Measurements from ENCODE around the gene KIRREL3. TPM values are rescaled to one million over a fixed set of nuclear protein-coding genes. Genes with fewer than 3 reads are reported as not detected.

KIRREL3 gene
- total RNA-seq, 1 donor from 2014 or later: 29.3 TPM

DNA sequence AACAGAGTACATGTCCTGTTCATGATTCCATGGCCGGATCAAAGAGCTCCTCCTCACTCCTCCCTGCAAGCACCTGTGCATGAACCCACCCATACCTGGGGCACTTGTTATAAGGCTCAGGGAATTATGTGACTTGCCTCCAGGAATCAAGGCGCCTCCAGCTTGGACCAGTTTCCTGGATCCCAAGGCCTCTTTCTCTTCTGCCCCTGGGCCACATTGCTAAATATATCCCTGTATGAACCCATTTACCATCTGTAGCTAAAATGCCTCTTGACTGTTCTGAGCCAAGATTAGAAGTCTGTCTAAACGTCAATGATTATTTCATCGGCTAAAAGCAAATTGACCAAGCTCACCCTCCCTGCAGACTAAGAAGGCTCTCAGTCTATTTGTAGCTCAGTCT, 135.6 kb downstream of the KIRREL3 start:
- no peak for DNase-seq

DNA sequence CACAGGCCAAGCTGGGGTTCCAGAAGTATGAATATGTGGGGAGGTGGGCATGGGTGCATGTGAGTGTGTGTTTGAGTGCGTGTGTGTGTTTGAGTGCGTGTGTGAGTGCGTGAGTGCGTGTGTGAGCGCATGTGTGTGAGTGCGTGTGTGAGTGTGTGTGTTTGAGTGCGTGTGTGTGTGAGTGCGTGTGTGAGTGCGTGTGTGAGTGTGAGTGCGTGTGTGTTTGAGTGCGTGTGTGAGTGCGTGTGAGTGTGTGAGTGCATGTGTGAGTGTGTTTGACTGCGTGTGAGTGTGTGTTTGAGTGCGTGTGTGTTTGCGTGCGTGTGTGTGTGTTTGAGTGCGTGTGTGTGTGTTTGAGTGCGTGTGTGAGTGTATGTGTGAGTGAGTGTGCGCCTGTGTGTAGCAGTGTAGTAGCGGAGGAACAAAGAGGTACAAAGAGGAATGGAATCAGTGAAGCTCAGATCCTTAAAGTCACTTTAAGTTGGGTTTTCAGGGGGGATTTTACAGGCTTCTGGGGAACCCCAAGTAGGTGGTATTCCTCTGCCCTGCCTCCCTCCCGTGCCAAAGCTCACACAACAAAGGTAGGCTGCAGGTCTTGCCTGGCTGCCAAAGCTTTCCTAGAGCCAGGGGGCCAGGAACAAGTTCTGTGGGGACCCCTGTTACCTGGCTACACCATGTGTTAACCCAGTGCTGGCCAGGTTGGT, 137.1 kb downstream of the KIRREL3 start:
- DNase-seq: no peak

DNA sequence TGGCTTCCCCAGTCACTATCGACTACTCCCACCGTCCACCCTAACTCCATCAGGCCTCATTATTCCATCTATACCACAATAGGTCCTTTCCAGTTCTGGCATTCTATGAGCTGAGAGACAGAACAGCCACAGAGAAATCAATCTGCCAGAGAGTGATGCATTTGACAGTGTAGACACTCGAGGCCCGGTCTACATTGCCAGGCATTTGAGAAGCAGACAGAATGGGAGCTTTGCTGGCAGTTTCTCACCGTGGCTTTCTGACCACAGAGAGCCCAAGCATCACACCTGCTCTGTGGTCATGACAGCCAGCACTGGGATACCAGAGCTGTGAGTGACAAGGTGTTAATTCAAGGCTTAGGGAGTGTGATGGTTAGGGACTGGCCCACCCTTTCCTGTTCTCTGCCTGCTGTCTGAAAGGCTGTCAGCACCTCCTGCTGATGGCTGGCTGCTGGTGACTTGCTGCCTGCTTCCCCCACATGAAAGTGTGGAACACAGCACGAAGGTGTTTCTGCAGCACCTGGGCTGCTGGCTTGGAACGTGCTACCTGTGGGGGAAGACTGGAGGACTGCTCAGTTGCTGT, 137.8 kb downstream of the KIRREL3 start:
- DNase-seq: no peak

DNA sequence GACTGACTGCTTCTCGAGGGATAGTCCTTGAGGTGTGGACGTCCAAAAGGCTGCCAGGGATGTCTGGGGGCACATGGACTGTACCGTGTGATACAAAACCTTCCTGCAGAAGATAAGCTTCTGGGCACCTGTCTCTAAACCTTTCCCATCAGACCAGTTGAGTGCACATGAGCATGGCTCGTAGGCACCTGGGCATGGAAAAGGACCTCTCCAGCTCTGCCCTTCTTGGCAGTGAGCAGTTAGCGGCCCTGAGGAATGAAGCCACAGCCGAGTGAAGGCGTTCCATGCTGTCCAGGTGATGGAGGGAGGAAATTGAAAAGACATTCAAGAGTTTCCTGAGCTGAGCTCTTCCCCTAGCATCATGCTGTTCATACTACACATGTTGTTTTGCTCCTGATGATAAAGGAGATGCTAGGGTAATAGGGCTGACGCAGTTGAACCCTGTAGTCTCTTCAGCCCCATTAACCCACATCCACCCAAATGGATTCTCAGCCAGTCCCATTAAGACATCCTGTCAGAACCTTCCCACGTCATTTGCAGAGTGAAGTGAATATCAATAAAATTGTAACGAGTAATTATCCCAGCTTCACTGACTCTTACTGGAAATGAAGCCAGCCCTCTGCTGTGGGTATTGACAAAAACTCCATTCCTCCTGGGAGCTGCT, 138.6 kb downstream of the KIRREL3 start:
- no peak for DNase-seq

DNA sequence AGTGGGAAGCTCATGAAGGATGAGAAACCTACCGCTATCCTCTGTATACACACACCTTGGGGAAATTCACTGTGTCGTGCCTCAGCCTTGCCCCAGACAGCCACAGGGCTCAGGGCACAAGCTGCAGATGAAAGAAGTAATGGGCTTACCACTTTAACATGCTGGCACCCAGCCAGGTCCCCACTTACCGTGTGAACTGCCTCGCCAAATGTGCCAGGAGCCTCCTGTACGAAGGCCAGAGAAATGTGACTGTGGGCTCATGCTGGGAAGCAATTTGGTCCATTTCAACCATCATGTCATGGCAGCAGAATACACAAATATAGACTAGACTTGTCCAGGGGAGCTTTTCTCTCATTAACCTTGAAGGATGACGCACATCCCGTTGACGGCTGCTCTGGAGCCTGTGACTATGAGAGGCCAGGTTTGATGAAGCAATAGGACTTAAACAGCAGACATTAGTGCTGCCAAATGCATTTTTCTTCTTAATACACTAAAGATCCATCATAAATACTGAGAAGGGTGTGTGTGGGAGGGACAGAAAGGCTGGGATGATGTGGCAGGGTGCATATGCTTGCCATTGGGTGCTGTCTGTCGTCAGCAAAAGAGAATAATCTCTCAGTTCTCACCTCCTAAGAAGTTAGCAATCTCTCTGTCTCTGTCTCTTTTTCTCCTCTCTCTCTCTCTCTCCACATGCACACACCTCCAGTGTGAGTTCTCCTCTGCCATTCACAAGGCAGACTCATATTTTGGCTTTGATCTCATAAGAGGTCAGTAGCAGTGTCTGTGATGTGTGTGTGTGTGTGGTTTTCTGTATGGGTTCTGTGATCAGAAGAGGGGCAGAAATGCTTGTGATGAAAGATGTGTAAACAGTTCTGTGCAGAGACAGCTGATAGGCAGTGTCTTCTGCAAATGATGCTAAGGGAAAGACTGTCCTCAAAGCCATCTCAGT, 142.4 kb downstream of the KIRREL3 start:
- DNase-seq: no peak

DNA sequence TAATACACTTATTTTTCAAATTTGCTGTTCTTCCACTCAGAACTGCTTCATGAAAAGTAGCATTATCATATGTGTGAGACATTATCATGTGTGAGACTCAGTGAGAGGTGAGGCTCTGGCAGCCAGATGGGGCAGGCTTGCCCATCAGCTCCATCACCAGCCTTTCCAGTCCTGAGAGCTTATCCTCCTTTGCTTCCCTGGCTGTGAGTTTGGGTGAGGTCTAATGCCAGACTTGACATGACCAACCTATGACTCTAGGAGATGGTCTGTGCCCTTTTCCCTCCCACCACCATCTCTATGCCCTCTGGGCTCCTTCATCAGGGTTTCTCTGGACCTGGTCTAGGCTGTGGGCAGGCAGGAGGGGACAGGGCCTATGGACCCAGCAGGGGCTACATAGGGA, 145.0 kb downstream of the KIRREL3 start:
- no peak for DNase-seq

DNA sequence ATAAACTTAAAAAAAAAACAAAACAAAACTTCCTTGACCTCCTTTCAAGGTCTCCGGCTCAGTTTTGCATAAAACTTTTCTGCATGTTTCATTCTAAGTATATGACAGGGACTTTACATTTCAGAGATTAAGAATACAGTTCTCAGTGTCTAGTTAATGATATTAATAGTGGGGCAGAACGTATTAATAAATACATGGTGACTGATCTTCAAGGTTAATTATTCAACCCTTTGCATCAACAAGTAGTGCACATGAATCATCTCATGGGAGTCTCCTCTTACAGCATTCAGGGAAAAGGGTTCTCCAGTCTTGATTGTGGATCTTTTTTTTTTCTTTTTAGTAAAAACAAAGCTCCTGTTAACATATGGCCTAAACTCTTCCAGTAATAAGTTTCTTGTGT, 146.8 kb downstream of the KIRREL3 start:
- DNase-seq: no peak

DNA sequence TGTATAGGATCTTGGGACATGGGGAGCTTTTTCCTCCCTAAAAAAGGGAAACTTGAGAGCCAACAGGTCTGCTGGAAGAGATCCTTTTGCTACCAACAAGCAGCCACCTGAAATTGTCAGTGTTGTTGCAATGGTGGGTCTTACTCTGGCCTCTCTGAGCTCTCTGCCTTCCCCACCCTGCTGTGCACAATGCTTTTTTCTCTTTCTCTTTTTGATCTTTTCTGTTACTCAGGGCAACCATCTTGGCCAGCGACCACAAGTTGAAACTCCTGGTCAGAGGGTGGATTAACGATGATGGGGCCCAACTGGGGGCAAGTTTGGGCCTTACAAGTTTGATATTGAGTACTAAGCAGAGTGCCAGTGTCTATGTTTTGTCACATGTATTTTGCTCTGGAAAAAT, 155.8 kb downstream of the KIRREL3 start:
- DNase-seq: no peak

DNA sequence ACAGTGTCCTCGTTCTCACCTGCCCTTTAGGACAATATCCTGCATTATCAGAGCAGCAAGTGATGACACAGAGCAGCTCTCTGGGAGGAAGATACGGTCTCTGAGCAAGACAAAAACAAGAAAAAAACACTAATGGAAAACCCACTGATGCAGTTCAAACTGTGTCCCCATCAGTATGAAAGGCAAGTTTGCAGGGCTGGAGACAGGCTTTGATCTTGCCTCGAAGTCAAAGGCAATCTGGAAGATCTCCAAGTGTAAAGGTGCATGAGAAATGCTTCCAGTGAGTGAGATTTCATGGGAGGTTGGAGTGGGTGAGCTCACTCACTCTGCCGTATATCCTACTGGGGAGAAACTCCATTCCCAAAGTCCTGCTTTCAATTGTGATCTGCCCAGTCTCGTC, 157.5 kb downstream of the KIRREL3 start:
- no peak for DNase-seq

DNA sequence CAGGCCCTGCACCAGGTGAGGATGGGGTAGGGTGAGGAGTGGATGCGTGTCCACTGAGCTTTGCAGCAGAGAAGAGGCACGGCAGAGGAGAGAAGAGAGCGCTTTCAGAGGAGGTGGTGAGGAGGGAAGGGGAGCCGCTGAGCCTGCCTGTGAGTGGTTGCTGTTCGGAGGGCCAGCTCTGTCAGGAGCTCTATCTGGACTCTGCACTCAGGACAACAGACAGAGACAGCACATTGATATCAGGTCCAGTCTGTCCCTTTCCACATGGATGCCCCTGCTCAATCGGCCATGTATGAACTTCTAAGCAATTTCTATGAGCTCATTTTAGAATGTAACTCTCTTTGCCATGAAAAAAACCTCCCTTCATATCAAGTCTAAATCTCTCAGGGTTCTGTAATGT, 158.6 kb downstream of the KIRREL3 start:
- DNase-seq: no peak

DNA sequence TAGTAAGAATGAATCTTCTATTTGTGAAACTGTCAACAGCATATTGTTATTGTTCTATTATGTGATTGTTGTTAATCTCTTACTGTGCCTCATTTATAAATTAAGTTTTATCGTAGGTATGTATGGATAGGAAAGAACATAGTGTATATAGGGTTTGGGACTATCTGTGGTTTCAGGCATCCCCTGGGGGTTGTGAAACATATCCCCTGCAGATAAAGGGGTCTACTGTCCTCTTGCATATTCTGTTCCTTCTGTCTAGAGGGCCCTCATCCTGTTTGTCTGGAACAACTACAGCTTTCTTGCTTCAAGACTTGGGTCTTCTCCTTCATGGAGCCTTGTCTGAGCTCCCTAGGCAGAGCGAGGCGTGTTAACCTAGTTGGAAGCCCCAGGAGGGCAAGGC, 159.6 kb downstream of the KIRREL3 start:
- no peak for DNase-seq

DNA sequence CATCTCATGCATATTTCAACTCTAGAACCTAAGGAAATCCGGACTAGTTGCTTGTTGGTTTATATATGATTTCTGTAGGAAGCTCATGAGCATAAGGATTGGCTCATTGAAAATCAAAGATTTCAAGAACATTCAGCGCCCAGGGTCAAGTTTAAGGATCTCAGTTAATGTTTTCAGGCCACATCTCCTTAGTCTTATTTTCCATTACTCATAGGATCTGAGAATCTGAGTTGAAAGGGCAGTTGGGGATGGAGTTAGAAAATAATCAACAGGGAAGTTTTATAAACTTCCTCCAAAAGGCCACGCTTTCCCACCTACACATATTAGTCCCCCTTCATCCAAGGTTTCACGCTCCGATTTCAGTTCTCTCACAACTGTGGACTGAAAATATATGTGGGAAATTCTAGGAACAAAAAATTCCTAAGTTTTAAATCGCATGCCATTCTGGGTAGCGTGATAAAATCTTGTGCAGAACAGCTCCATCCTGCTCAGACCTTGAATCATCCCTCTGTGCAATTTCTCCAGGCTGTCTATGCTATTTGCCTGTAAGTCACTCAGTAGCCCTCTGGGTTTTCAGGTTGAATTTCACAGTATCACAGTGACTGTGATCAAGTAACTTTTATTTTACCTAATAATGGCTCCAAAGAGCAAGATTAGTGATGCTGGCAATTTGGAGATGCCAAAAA, 160.2 kb downstream of the KIRREL3 start:
- no peak for DNase-seq

DNA sequence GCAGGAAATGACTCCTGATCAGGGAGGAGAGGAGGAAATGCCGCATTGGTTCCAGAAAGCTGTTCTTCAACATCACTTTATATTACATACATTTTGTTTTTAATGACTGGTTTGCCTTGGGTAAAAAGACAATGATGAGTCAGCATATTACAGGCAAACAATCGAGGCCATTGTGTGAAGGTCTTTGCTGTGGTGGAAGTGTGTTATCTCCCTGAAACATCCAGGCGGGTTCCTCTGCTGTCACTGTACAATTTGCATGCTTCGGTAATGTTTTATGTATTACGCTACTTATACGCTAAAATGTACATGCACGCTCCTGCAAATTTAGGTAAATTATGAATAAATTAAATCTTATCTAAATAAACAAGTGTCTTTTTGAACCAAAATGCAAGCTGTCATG, 161.1 kb downstream of the KIRREL3 start:
- no peak for DNase-seq

DNA sequence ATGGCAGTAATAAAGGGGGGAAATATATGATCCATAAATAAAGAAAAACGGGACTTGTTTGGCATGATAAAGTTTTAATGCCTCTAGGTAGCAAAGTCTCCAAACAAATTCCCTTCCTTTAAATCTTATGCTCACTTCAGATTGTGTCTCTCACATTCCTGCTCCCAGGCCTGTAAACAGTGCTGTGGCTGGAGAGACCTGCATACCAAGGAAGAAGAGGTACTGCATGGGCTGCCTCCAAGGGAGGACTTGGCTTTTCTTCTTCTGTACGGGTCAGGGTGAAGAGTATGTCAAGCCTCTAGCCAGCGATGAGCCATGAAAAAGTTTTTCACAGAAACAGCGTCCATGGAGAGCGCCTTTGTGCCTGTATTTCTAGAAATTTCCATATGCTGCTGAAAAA, 161.8 kb downstream of the KIRREL3 start:
- DNase-seq: no peak

DNA sequence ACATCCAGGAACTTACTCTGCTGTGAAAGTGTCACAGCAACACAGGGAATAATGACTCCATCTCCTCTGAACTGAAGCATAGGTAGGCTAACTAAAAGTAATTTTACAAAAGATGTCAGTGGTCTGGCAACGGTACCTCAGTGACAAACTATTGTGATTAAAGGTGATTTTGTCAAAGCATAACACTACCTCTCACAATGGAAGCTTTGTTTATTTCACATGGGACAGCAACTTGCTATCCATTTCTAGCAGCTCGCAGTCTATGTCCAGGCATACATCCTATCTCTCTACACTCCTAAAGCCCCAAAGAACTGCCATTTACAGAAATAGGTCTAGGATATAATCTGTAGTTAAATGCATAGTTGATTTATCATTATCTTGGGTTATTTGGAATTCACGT, 163.0 kb downstream of the KIRREL3 start:
- no peak for DNase-seq

DNA sequence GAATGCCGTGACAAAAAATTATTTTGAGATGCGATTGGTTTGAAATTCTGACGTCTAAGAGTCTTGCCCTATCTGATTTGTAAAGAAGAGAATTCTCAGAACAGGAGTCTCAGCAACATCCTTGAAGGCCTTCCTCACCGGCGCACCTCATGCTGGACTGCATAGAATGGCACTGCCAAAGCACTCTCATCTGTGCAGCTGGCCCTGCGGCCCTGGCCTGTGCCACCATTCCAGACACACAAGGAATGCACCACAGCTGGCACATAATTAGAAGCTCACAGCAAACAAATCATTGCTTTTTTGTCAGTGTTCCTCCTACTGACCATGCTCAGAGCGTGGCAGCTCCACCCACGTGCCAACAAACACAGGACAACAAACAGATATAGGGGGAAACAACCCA, 166.0 kb downstream of the KIRREL3 start:
- no peak for DNase-seq

DNA sequence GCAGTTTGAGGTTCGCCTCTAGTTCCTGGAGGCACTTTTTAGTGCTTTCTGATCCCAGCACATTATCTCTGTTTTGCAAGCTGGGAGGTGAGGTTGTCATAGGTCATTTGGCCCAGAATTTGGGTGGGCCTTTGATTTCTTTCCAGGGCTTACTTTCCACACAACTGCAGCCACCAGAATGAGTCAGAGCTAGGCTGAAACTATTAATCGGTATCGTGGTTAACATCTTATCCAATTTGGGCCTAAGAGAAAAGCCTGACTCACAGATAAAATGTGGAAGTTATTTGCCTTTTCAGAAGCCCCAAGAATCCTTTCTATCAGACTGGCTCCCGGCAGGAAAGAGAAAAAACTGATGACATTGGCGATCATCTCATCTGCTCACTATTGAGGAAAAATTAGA, 166.4 kb downstream of the KIRREL3 start:
- no peak for DNase-seq

DNA sequence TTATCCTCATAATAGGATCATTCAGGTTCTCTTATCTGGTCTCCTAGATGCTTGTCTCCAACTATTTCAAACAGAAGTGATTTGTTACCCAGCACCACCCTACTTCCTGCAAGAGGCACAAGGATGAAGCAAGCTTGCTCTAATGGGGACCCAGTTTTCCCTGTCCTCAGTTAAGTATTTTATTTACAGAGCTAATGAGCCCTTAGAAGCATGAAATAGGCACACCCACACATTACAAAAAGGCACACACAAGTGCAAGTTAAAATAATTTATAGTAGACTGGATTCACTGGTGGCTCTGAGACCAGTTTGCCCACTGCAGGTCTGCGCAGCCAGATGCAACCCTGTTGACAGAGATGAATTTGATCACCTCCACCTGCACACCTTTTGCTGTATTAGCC, 167.5 kb downstream of the KIRREL3 start:
- no peak for DNase-seq

DNA sequence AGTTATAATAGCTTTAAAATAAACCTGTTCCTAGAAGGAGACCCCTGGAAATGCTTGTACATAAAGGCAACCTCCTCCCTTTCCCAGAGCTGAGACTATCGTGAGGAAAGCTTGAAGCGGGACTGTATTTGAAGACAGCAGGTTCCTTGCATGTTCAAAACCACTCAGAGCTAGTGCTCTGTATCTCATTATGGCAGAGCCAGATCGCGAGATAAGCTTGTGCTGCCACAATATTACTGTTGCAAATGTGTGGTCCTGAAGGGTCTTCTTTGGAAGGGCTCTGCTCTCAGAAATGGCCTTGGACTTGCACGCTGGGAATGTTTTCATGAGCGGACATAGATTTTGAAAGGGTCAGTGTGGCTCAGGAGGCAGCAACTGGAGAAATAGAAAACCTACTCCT, 168.2 kb downstream of the KIRREL3 start:
- DNase-seq: no peak

DNA sequence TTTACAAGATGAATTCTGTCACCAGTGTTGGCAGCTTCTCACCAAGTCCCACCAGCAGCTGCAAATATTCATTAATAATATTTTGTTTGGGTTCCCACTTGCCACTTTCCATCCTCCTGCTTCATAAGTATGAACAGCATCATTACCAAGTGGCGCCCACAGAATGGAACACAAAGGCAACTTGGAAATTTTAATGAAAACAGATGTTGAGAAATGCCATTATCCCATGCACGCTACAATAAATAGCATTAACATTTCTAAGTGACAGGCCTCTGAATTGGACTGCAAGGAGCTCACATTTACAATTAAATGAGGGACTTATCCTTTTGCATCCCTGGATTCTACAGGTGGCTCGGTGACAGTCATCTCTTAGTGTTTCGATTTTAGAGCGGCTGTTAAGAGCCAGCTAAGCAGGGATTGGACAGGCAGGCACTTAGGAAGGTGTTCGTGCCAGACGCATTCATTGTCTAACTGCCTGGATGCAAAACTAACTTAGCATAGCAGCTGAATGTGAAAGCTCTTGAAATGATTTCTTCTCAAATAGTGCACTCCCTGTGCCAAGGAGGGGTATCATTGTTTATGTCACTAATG, 170.3 kb downstream of the KIRREL3 start:
- no peak for DNase-seq

DNA sequence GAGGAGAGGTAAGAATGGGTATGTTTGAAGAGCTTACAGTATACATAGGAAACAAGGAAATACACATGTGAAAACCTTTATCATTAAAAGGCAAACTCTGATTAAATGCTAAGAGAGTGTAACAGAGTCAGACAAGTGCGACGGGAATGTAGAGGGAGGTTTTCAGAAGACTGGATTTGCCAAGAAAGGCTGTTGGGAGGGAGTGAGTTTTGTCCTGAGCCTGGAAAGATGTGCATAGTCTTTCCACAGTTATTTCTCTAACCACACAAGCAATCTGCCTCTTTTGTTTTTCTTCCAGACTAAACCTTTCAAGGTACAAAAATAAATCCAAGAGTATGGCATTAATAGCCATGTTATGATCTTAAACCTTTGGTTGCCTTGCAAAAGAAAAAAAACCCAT, 170.9 kb downstream of the KIRREL3 start:
- no peak for DNase-seq
